ENCODE measurements around the gene TRIM65.

DNA sequence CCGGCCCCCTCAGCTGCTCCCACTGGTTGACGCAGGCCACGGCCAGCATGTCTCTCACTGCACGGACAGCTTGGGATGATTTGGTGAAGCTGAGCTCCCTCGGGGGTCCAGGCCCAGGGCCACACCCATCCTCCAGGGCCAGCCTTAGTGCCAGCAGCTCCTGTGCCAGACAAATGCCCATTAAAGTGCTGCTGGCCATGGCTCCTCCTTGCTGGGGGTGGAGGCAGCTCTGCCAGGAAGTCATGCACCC, 20.9 kb downstream of the TRIM65 start:
- no peak for TF ChIP-seq CTCF (IDR thresholded peaks at IDR 0.05; ENCODE audit: insufficient read depth, low read depth, low read length)
- no peak for TF ChIP-seq EZH2 (IDR thresholded peaks at IDR 0.05; ENCODE audit: insufficient read depth, low read length)

All from astrocyte (in vitro differentiated cells and primary cell).